GM12878 (cell line): Measurements from ENCODE around the gene PHGDH. TPM values are rescaled to one million over a fixed set of nuclear protein-coding genes. Genes with fewer than 3 reads are reported as not detected.

Experiments used
- ATAC-seq: fragments of 200-7000 bp; cut with Tn5 transposase; 3 replicates; pipeline ENCODE4 v1.9.1; 2020; ENCODE audit warnings: mild to moderate bottlenecking, moderate library complexity
- BruUV-seq: library from RNA; stranded (reverse); fragments of 400-500 nt; replicated peaks from 2 replicates; lab custom pipeline; 2021; lab: Mats Ljungman, UMichigan
- CTCF ChIA-PET: fragments of 300-600 bp; sonication (Branson Sonifier 250); formaldehyde crosslinking; extraction: SDS; loops from one replicate; lab custom pipeline; 2021; ENCODE audit warnings: inconsistent platforms; lab: Yijun Ruan, JAX
- POLR2A ChIA-PET: fragments of 350-600 bp; formaldehyde crosslinking; extraction: SDS; loops from one replicate; lab custom pipeline; 2021; ENCODE audit warnings: inconsistent platforms; lab: Charles Lee
- RAD21 ChIA-PET: fragments of 300-600 bp; sonication (Branson Sonifier 250); formaldehyde crosslinking; loops from one replicate; lab custom pipeline; 2023; ENCODE audit warnings: antibody characterized with exemption; ENCODE audit not compliant: unreplicated experiment; lab: Charles Lee
- SMC1A ChIA-PET: fragments of 300-600 bp; sonication (Branson Sonifier 250); formaldehyde crosslinking; loops from one replicate; lab custom pipeline; 2023; ENCODE audit not compliant: unreplicated experiment, uncharacterized antibody; lab: Charles Lee
- DNase-seq: peaks from one replicate; pipeline ENCODE4 v3.0.0-alpha.2; 2011; ENCODE audit warnings: low read depth, low spot score
- FAIRE-seq: peaks from 3 replicates; lab custom pipeline; 2011; peaks lifted over from hg19 to GRCh38; lab: Jason Lieb, UNC
- H2AFZ ChIP-seq: 2 replicates; pipeline ENCODE4 v1.6.0; 2011; ENCODE audit warnings: low read depth, low read length, control low read depth; ENCODE audit not compliant: control insufficient read depth
- H3K27ac ChIP-seq: 2 replicates; pipeline ENCODE4 v1.5.1; 2011; ENCODE audit warnings: control low read depth; ENCODE audit not compliant: control insufficient read depth, insufficient read depth
- H3K27me3 ChIP-seq, 2 experiments: replicated peaks in 1 of 2; 2 replicates each; pipeline versions ENCODE4 v1.6.0 to v1.6.1; 2011; ENCODE audit warnings: low read length in 1 of 2; ENCODE audit not compliant: control insufficient read depth in 2 of 2, insufficient read depth in 2 of 2
- H3K36me3 ChIP-seq, 2 experiments: 2 replicates each; pipeline ENCODE4 v1.5.1; 2011; ENCODE audit warnings: low read length in 1 of 2; ENCODE audit not compliant: control insufficient read depth in 2 of 2, insufficient read depth in 2 of 2
- H3K4me1 ChIP-seq: 2 replicates; pipeline ENCODE4 v1.6.1; 2011; ENCODE audit warnings: mild to moderate bottlenecking, low read length, moderate library complexity, mixed read lengths; ENCODE audit not compliant: control insufficient read depth, insufficient read depth
- H3K4me2 ChIP-seq: 2 replicates; pipeline ENCODE4 v1.6.0; 2011; ENCODE audit warnings: control low read depth; ENCODE audit not compliant: control insufficient read depth, insufficient read depth
- H3K4me3 ChIP-seq: fragments of 200-600 bp; sonication (generic); 2 replicates; pipeline ENCODE4 v1.5.1; 2016
- H3K79me2 ChIP-seq: 2 replicates; pipeline ENCODE4 v1.6.0; 2011; ENCODE audit warnings: low read length; ENCODE audit not compliant: control insufficient read depth, insufficient read depth
- H3K9ac ChIP-seq: 2 replicates; pipeline ENCODE4 v1.8.0; 2011; ENCODE audit warnings: low read length, control low read depth, mixed read lengths; ENCODE audit not compliant: control insufficient read depth, insufficient read depth
- H3K9me3 ChIP-seq: replicated peaks from 3 replicates; pipeline ENCODE4 v1.5.1; 2011; ENCODE audit warnings: mild to moderate bottlenecking, low read length; ENCODE audit not compliant: control insufficient read depth, insufficient read depth
- H4K20me1 ChIP-seq: 2 replicates; pipeline ENCODE4 v1.6.0; 2011; ENCODE audit not compliant: control insufficient read depth, insufficient read depth
- BCL3 ChIP-seq: IDR thresholded peaks from 2 replicates; pipeline ENCODE4 v1.6.1; 2011; ENCODE audit warnings: borderline replicate concordance, low read depth, mild to moderate bottlenecking, moderate library complexity, low read length; ENCODE audit not compliant: insufficient read depth, poor library complexity, severe bottlenecking
- RAD21 ChIP-seq: IDR thresholded peaks from 2 replicates; pipeline ENCODE4 v1.6.1; 2011; ENCODE audit warnings: mild to moderate bottlenecking, low read depth, low read length, moderate library complexity; ENCODE audit not compliant: insufficient read depth
- RAD51 ChIP-seq: fragments of 450-650 bp; IDR thresholded peaks from 2 replicates; pipeline ENCODE4 v1.6.1; 2016; ENCODE audit warnings: moderate library complexity, mild to moderate bottlenecking, inconsistent platforms
- RB1 ChIP-seq: fragments of 450-650 bp; formaldehyde crosslinking; IDR thresholded peaks from 2 replicates; pipeline ENCODE4 v1.6.1; 2017; ENCODE audit warnings: mild to moderate bottlenecking, borderline replicate concordance
- REST ChIP-seq: IDR thresholded peaks from 2 replicates; pipeline ENCODE4 v1.6.1; 2012; ENCODE audit warnings: mild to moderate bottlenecking, low read depth, low read length
- ZBTB11 ChIP-seq: fragments of 450-650 bp; formaldehyde crosslinking; IDR thresholded peaks from 2 replicates; pipeline ENCODE4 v1.5.0; 2022; ENCODE audit warnings: mild to moderate bottlenecking, missing genetic modification characterization
- WGBS: methylation state at CpG from one replicate; pipeline ENCODE4 v1.1.6; 2016; ENCODE audit warnings: low lambda C conversion rate; ENCODE audit not compliant: insufficient replicate concordance, insufficient coverage; ENCODE audit errors: missing lambda C conversion rate; 5-methylcytosine and 5-hydroxymethylcytosine counted together
- in situ Hi-C: fragments of 300-500 bp; cut with MboI; formaldehyde crosslinking; loops from 9 replicates; pipeline ENCODE4 v1.14.3; 2018; ENCODE audit warnings: mixed read lengths
- intact Hi-C: fragments of 100-400 bp; cut with micrococcal nuclease; formaldehyde crosslinking; loops from one replicate; pipeline ENCODE4 v1.14.2; 2022; ENCODE audit not compliant: unreplicated experiment
- polyA plus RNA-seq, 11 experiments: library from polyadenylated mRNA; depleted of rRNA in 4 of 11; unstranded in 6 of 11; stranded (reverse) in 5 of 11; fragments of >200 nt; fragmentation: Nextera tagmentation in 4 of 11; fragmentation: Illumina TruSeq in 1 of 11; extraction: Ambion mirVana in 4 of 11; extraction: Trizol in 1 of 11; gene quantifications; 1 replicate in 1 of 11; 2 replicates in 10 of 11; pipeline versions ENCODE4 v1.2.1 to v1.2.3, GENCODE V29; 2011 to 2016; ENCODE audit warnings: inconsistent platforms in 2 of 11, missing spikeins in 2 of 11, low read depth in 1 of 11
- total RNA-seq, 4 experiments: library from RNA; depleted of rRNA in 3 of 4; stranded (reverse); fragments of >200 nt in 3 of 4; fragmentation: Illumina TruSeq in 1 of 4; extraction: Trizol in 1 of 4; gene quantifications; 2 replicates each; pipeline versions ENCODE4 v1.2.1 to v1.2.3, GENCODE V29; 2013 to 2021

PHGDH gene
- total and polyA plus RNA-seq, 10 of the 15 experiments (the other 5 are each of a cell fraction or from before 2014, with no cell fraction given) = 3.9 to 47.8 (median 25.9) TPM

GRCh38 chr1:119779869-119780356 is 68.2 kb downstream of the PHGDH start:
- POLR2A ChIA-PET = no interaction called here
- ATAC-seq = no peak
- Histone ChIP-seq H3K9me3 (no peaks in the 10 kb centered on the region), H3K4me2 (no peak overlapping the region), H3K4me1 (no peaks in the 10 kb centered on the region), H2AFZ (no peak overlapping the region), H3K36me3 (no peaks in the 10 kb centered on the region), H3K4me3 (no peak overlapping the region), H3K27ac (no peak overlapping the region), H3K79me2 (no peaks in the 10 kb centered on the region), H3K9ac (no peak overlapping the region), H4K20me1 (0 out of 2 replicates have a peak, but pooled peaks cover 2% of the 10 kb centered on the region), H3K27me3 (no peaks in the 10 kb centered on the region; a peak in 1 of 4 replicates)
- no TSS peak for BruUV-seq
- CTCF ChIA-PET = interaction anchor here (0.6 kb wide), 1 partner anchor 35 kb away, joined by 3 read pairs; no protein-coding TSS in a partner anchor
- 53% methylated on average over 5 of the region's 5 CpGs for WGBS
- intact Hi-C loops = no loop called here
- TF ChIP-seq RB1 = no peak
- DNase-seq = no peak
- FAIRE-seq = no peak
- RAD21 ChIA-PET = no interaction called here
- SMC1A ChIA-PET = interaction anchor here (1.3 kb wide), 2 partner anchors 8 to 18 kb away, joined by 3 to 4 read pairs; no protein-coding TSS in a partner anchor
- in situ Hi-C loops = no loop called here

GRCh38 chr1:119781434-119782210 is 69.9 kb downstream of the PHGDH start:
- Histone ChIP-seq H3K4me2 (no peak overlapping the region), H3K27ac (no peak overlapping the region), H4K20me1 (0 out of 2 replicates have a peak, but pooled peaks cover 2% of the 10 kb centered on the region), H3K79me2 (no peaks in the 10 kb centered on the region), H3K36me3 (no peaks in the 10 kb centered on the region), H3K9ac (no peak overlapping the region), H3K4me3 (no peak overlapping the region), H3K4me1 (no peaks in the 10 kb centered on the region), H3K27me3 (no peaks in the 10 kb centered on the region; a peak in 1 of 4 replicates), H3K9me3 (no peaks in the 10 kb centered on the region), H2AFZ (no peak overlapping the region)
- ATAC-seq (no peak), FAIRE-seq (no peak), DNase-seq (no peak)
- BruUV-seq = no TSS peak
- SMC1A ChIA-PET = no interaction called here
- CTCF ChIA-PET = no interaction called here
- RAD21 ChIA-PET = no interaction called here
- 34% methylated on average over 11 of the region's 11 CpGs for WGBS
- in situ Hi-C loops = no loop called here
- POLR2A ChIA-PET = no interaction called here
- intact Hi-C loops = no loop called here
- TF ChIP-seq REST (no peak), RAD21 (no peak), ZBTB11 (CRISPR knock-in tag) (no peak), BCL3 (no peak), RAD51 (no peak)
